ENCODE results near the gene DDX60.

DNA sequence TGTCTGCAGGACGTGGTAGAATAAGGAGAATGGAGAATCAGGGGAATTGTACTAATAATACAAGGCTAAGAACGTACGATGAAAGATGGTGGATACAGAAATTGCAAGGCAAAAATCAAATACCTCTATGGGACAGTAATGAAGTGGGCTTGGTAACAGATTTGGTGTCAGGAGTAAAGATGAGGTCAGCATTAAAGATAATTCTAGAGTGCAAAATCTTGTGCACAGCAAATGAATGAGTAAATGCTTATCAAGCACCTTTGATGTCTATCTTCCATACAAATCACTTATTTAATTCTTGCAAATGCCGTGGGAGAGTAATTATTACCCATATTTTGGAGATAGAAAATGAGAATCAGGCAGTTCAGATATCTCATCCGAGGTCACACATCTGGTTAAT lies 70.9 kb downstream of the DDX60 start:
- TF ChIP-seq CTCF (conservative IDR thresholded peaks at IDR 0.05; ENCODE audit: low read length) = no peak
- no peak for TF ChIP-seq EZH2phosphoT487 (IDR thresholded peaks at IDR 0.05; ENCODE audit: borderline replicate concordance, low read depth, low read length)
